Omental fat pad (tissue), 4 donors: ENCODE results near the gene MAVS. TPM values are rescaled to one million over a fixed set of nuclear protein-coding genes. Genes with fewer than 3 reads are reported as not detected.
"Not testable (repeated sequence)": the region's sequence is repeated elsewhere in the genome, so short reads cannot be mapped to it uniquely, and the experiment has no call there.

Experiments used
- ATAC-seq: fragments of 150-250 bp; one replicate; pipeline ENCODE4 v1.9.1; 2016; ENCODE audit warnings: mild to moderate bottlenecking, moderate library complexity; ENCODE audit not compliant: low FRiP score
- DNase-seq: peaks from one replicate; pipeline ENCODE4 v3.0.0-alpha.2; 2019; ENCODE audit warnings: low spot score
- CTCF ChIP-seq, 3 donors: fragments of 450-650 bp; IDR thresholded peaks; one replicate each; pipeline ENCODE4 v1.5.1; 2016 to 2017; ENCODE audit warnings: antibody characterized with exemption in 3 of 3, mild to moderate bottlenecking in 3 of 3, moderate library complexity in 2 of 3
- total RNA-seq, 4 donors: library from RNA; depleted of rRNA; stranded (reverse); fragments of >200 nt; gene quantifications; one replicate each; pipeline ENCODE4 v1.1.0, GENCODE V29; 2016

MAVS gene
- total RNA-seq, 4 donors from 2014 or later = 21.8 to 37.8 (median 29.7) TPM

- no peak for TF ChIP-seq CTCF (IDR thresholded peaks at IDR 0.05)
- ATAC-seq = no peak
- no peak for DNase-seq
These were observed 25.1 kb downstream of the MAVS start for GRCh38 chr20:3871550-3872265.

GRCh38 chr20:3873507-3873906 is 26.9 kb downstream of the MAVS start:
- TF ChIP-seq CTCF (IDR thresholded peaks at IDR 0.05) = no peak
- no peak for DNase-seq
- no peak for ATAC-seq

GRCh38 chr20:3874194-3874844 is 27.7 kb downstream of the MAVS start:
- no peak for DNase-seq
- TF ChIP-seq CTCF (IDR thresholded peaks at IDR 0.05) = no peak
- no peak for ATAC-seq

- no peak for TF ChIP-seq CTCF (IDR thresholded peaks at IDR 0.05)
- ATAC-seq (peak; percentile 91), DNase-seq (no peak)
These were observed 28.8 kb downstream of the MAVS start for GRCh38 chr20:3875378-3875974.

GRCh38 chr20:3876000-3876399 is 29.4 kb downstream of the MAVS start:
- DNase-seq (no peak), ATAC-seq (no peak)
- no peak for TF ChIP-seq CTCF (IDR thresholded peaks at IDR 0.05)

- DNase-seq (no peak), ATAC-seq (no peak)
- TF ChIP-seq CTCF (IDR thresholded peaks at IDR 0.05) = no peak
These were observed 30.0 kb downstream of the MAVS start for GRCh38 chr20:3876676-3877075.

GRCh38 chr20:3878921-3879274 is 32.3 kb downstream of the MAVS start:
- not testable (repeated sequence) for DNase-seq, ATAC-seq
